Measurements from ENCODE around the gene EPHA10. TPM values are rescaled to one million over a fixed set of nuclear protein-coding genes. Genes with fewer than 3 reads are reported as not detected.

Gene EPHA10
- total RNA-seq = under 0.01 TPM in 1 of 2 replicates, not detected in the other

DNA sequence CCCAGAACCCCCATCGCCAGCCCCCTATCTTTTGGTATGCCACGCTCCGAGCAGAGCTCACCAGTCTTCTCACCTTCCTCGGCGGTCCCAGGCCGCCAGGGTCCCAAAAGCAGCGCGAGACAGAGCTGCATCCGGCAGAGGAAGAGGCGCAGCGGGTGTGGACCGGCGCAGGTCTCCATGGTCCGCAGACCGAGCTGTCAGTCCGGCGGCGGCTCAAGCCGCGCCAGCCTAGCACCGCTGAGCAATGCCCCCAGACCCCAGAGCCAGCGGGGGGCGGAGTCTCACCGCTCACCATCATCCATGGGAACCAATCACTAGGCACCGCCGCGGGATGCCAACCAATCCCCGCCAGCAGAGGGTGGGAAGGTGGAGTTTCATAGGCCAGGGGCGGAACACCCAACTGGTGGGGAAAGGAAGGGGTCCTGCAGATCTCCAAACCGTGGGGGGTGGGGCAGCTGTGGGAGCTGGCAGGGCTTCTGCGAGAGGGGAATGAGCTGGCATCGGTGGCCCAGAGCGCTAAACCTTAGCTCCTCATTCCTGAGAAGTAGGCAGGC lies at the start of gene EPHA10:
EPHA10 (minus strand) TSS at position 233 of the 554 bp plus-strand sequence; CDS start at position 179, 54 bp downstream.

DNA sequence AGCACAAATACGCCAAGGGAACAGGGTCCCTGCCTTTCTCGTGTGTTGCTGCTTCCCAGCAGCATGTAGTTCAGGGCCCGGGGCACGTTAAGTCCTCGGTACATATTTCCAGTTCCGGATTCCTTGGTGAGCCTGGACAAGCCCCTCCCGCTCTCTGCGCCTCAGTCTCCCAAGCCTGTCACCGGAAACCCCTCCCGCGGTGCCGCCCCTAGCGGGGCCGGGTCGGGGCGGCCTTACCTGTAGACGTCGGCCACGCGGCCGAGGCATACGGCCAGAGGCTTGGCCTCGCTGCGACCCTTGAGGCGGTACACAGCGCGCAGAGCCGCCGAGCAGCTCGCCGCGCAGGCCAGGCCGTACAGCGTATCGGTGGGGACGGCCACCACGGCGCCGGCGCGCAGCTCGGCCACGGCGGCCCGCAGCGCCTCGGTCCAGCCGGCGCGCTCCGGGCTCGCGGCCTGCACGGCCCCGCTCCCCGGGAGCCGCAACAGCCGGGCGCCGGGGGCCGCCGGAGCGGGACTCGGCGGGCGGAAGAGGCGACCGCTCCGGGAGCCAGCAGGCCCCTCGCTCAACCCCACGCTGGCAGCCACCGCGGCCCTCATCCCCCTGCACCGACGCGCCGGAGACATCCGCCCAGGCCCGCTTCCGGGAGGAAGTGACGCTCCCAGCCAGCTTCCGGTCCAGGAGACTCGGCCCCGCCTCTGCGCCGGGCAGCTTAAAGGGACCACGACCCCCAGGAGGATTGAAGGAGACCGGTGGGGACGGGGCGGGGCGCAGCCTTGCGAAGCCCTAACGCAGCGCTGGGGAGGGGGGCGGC lies 42.8 kb upstream of the EPHA10 start, which contains the start of the genes C1orf122 and YRDC:
C1orf122 (plus strand) TSS at position 236 of the 814 bp plus-strand sequence. CDS start 615 bp downstream, outside the sequence.
YRDC (minus strand) TSS at position 654 of the 814 bp plus-strand sequence; CDS start at position 626, 28 bp downstream.

DNA sequence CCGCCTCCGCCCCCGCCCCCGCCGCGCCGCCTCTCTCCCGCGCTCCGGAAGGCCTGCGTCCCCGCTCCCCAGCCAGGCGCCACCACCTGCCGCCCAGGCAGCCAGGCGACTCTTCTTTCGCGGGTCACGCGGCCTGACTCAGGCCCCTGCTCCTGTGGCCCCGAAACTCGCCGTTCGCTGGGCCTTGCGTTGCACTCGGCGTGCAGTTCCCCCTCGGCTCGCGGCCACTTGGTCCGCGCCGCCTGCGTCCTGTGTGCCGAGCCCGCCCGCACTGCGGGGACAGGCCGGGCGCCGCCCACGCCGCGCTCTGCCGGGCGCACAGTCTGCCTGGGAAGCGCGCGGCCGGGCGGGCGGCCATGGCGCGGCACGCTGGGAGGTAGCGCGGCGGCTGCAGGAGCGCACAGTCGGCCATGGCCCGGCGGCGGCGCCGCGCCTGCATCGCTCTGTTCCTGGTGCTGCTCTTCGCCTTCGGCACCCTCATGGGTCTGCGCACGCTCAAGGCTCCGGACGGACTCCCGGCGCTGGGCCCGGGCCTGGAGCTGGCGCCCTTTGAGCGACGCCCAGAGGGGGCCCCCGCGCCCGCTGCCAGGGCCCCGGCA lies 29.0 kb upstream of the EPHA10 start, which contains the start of gene MANEAL:
MANEAL (plus strand) TSS at position 75 of the 599 bp plus-strand sequence; CDS start at position 411, 336 bp downstream.

DNA sequence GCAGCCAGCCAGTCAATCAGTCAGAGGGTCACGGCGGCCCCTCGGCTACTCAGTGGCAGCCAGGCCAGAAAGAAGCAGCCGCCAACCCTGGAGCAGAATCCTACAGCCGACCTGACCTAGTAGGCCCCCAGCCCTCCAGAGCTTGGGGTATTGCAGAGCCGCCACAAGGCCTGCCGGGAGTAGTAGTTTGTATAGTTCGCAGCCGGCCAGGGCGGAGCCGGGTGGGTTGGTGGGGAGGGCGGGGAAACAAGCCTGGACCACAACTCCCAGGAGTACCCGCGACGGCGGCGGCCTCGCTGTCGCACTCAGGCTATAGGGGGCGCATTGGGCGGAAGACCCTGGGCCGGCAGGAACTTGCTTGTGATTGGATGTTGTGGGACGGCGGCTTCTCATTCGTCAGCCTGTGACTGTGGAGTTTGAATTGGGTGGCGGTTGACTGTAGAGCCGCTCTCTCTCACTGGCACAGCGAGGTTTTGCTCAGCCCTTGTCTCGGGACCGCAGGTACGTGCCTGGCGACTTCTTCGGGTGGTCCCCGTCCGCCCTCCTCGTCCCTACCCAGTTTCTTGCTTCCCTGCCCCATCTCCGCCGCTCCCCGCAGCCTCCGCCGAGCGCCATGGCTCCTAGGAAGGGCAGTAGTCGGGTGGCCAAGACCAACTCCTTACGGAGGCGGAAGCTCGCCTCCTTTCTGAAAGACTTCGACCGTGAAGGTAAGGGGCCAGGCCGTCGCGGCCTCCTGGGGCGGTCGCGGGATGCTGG lies 72.7 kb downstream of the EPHA10 start, which contains the start of gene CDCA8:
CDCA8 (plus strand) TSS at position 439 of the 756 bp plus-strand sequence; CDS start at position 614, 175 bp downstream.

Other genes starting within 250 kb of the EPHA10 start
- gene SNIP1, start 210.8 kb downstream of the EPHA10 start, total RNA-seq = 10.2 and 17.7 TPM in 2 replicates
- 0.65 and 1.2 TPM in 2 replicates for gene DNALI1, start 208.2 kb downstream of the EPHA10 start, total RNA-seq
- 42.1 and 79.9 TPM in 2 replicates for gene GNL2, start 169.2 kb downstream of the EPHA10 start, total RNA-seq
- gene RSPO1, start 130.2 kb downstream of the EPHA10 start, total RNA-seq = not detected in 2 replicates
- 6.7 and 10.4 TPM in 2 replicates for gene CDCA8, start 72.6 kb downstream of the EPHA10 start, total RNA-seq
- gene MANEAL, start 28.7 kb upstream of the EPHA10 start, total RNA-seq = 0.32 and 1.6 TPM in 2 replicates
- gene C1orf122, start 42.7 kb upstream of the EPHA10 start, total RNA-seq = 7.4 and 8.8 TPM in 2 replicates
- 12.5 and 18.0 TPM in 2 replicates for gene YRDC, start 43.1 kb upstream of the EPHA10 start, total RNA-seq
- gene MTF1, start 94.5 kb upstream of the EPHA10 start, total RNA-seq = 1.9 and 4.8 TPM in 2 replicates
- gene INPP5B, start 181.9 kb upstream of the EPHA10 start, total RNA-seq = 14.1 and 29.4 TPM in 2 replicates
- gene SF3A3, start 224.9 kb upstream of the EPHA10 start, total RNA-seq = 82.6 and 115 TPM in 2 replicates
- 11.7 and 21.2 TPM in 2 replicates for gene FHL3, start 240.4 kb upstream of the EPHA10 start, total RNA-seq
- gene UTP11, start 247.6 kb upstream of the EPHA10 start, total RNA-seq = 25.0 and 29.5 TPM in 2 replicates